ENCODE results near the gene SOCS1. TPM values are rescaled to one million over a fixed set of nuclear protein-coding genes. Genes with fewer than 3 reads are reported as not detected.

SOCS1 gene
- total and polyA plus RNA-seq, 2 donors (not counting 1 experiment from before 2014, with no cell fraction given): 29.7 to 107 TPM

DNA sequence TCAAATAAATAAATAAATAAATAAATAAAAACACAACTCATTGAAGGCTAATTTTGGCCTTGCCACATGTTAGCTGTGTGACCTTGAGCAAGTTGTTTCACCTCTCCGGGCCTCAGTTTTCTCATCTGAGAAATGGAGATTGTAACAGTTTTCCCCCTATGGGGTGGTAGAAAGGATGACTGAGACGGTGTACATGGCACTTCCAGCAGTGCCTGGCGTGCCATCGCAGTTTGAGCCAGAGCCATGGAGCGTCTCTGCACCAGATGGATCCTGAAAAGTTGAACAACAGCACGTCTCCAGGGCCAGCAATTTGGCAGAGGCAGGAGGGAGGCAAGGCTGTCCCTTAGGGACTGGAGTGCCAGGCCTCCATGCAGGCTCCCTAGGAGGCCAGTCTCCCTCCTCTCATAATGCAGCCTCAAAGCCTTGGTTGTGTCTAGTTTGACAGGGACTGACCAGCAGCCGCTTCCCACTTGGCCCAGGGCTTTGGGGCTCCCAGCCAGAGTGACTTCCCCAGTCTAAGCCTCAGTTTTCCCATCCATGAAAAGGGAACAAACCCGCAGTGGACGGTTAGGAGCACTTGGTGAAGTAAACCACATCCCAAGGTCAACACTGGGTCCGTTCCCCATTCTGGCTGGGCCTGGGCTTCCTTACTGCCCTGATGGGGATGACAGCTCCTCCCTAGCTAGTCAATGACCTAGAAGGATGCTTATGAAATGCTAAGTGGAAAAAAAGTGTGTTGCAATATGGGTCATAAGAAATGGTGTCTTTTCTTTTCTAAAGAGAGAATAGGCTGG, 19.3 kb downstream of the SOCS1 start:
- H2AFZ ChIP-seq (ENCODE audit: insufficient read depth, low read depth, low read length, poor library complexity, severe bottlenecking): no peak overlapping the region
- no peaks in the 10 kb centered on the region for H3K36me3 ChIP-seq (replicated peaks in 1 of 2; ENCODE audit: control extremely low read depth in 1 of 2, control insufficient read depth in 1 of 2, extremely low read depth in 1 of 2, insufficient read depth in 2 of 2, low read length in 1 of 2)
- H3K27me3 ChIP-seq (replicated peaks in 1 of 4; ENCODE audit: control extremely low read depth in 1 of 4, control insufficient read depth in 3 of 4, insufficient read depth in 4 of 4, low read length in 3 of 4): no peaks in the 10 kb centered on the region
- no peaks in the 10 kb centered on the region for H4K20me1 ChIP-seq (ENCODE audit: control insufficient read depth, insufficient read depth, low read length, poor library complexity, severe bottlenecking)
- no peaks in the 10 kb centered on the region for H3K79me2 ChIP-seq (ENCODE audit: control insufficient read depth, insufficient read depth, low read length)
- H3K4me3 Mint-ChIP-seq: no peak overlapping the region
- no peak overlapping the region for H3K4me2 ChIP-seq (replicated peaks; ENCODE audit: low read depth, low read length, poor library complexity, severe bottlenecking)
- CTCF ChIA-PET: interaction anchor here (0.6 to 1.3 kb wide), 3 partner anchors 18 to 271 kb away, joined by 3 to 4 read pairs (median 4); no protein-coding TSS in a partner anchor
- no peak overlapping the region for H3K9ac ChIP-seq (ENCODE audit: low read length)
- POLR2A ChIA-PET: no interaction called here
- H3K4me1 ChIP-seq (ENCODE audit: control insufficient read depth in 2 of 2, insufficient read depth in 2 of 2, low read length in 2 of 2): peaks cover 19 to 24% of the 10 kb centered on the region in 2 donors
- no peak overlapping the region for H3K4me3 ChIP-seq (ENCODE audit: control extremely low read depth in 1 of 5, extremely low read depth in 1 of 5, insufficient read depth in 1 of 5, low read depth in 2 of 5, low read length in 4 of 5)
- no peaks in the 10 kb centered on the region for H3K9me3 Mint-ChIP-seq (ENCODE audit: insufficient read depth)
- H3K27ac Mint-ChIP-seq: no peak overlapping the region
- intact Hi-C loops (cut with micrococcal nuclease): no loop called here
- DNase-seq: no peak
- H3K27ac ChIP-seq (ENCODE audit: low read length in 2 of 2): no peak overlapping the region
- no peak for ATAC-seq (ENCODE audit: low read depth)
- no peaks in the 10 kb centered on the region for H3K9me3 ChIP-seq (ENCODE audit: control extremely low read depth in 1 of 3, control insufficient read depth in 2 of 3, insufficient read depth in 1 of 3, low read length in 2 of 3)
- TF ChIP-seq, protein P1, sequence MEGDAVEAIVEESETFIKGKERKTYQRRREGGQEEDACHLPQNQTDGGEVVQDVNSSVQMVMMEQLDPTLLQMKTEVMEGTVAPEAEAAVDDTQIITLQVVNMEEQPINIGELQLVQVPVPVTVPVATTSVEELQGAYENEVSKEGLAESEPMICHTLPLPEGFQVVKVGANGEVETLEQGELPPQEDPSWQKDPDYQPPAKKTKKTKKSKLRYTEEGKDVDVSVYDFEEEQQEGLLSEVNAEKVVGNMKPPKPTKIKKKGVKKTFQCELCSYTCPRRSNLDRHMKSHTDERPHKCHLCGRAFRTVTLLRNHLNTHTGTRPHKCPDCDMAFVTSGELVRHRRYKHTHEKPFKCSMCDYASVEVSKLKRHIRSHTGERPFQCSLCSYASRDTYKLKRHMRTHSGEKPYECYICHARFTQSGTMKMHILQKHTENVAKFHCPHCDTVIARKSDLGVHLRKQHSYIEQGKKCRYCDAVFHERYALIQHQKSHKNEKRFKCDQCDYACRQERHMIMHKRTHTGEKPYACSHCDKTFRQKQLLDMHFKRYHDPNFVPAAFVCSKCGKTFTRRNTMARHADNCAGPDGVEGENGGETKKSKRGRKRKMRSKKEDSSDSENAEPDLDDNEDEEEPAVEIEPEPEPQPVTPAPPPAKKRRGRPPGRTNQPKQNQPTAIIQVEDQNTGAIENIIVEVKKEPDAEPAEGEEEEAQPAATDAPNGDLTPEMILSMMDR (IDR thresholded peaks at IDR 0.05): no peak
- no peak for TF ChIP-seq EZH2 (IDR thresholded peaks at IDR 0.05; ENCODE audit: borderline replicate concordance, insufficient read depth, low read depth, low read length, poor library complexity, severe bottlenecking)
- no peaks in the 10 kb centered on the region for H3K27me3 Mint-ChIP-seq
- WGBS (ENCODE audit: insufficient coverage): 98% methylated on average over 8 of the region's 10 CpGs
- peaks cover 25% of the 10 kb centered on the region for H3K4me1 Mint-ChIP-seq

DNA sequence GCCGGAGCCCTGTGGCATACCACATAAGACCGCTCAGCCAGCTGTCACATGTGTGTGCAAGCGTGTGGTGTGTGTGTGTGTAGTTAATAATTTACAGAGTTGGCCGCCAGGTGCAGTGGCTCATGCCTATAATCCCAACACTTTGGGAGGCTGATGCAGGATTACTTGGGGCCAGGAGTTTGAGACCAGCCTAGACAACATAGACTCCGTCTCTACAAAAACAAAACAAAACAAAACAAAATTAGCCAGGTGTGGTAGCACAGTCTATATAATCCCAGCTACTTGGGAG, 20.4 kb downstream of the SOCS1 start:
- no peak overlapping the region for H3K4me3 ChIP-seq (ENCODE audit: control extremely low read depth in 1 of 5, extremely low read depth in 1 of 5, insufficient read depth in 1 of 5, low read depth in 2 of 5, low read length in 4 of 5)
- H3K9me3 ChIP-seq (ENCODE audit: control extremely low read depth in 1 of 3, control insufficient read depth in 2 of 3, insufficient read depth in 1 of 3, low read length in 2 of 3): no peaks in the 10 kb centered on the region
- H3K4me3 Mint-ChIP-seq: no peak overlapping the region
- ChIA-PET CTCF (interaction anchor here (1.3 kb wide), 1 partner anchor 19 kb away, joined by 3 read pairs; no protein-coding TSS in a partner anchor), POLR2A (interaction anchor here (0.6 kb wide), 1 partner anchor 9 kb away, joined by 4 read pairs; no protein-coding TSS in a partner anchor)
- no peak for TF ChIP-seq EZH2 (IDR thresholded peaks at IDR 0.05; ENCODE audit: borderline replicate concordance, insufficient read depth, low read depth, low read length, poor library complexity, severe bottlenecking)
- TF ChIP-seq, protein P1 (IDR thresholded peaks at IDR 0.05): no peak
- H3K9ac ChIP-seq (ENCODE audit: low read length): no peak overlapping the region
- H4K20me1 ChIP-seq (ENCODE audit: control insufficient read depth, insufficient read depth, low read length, poor library complexity, severe bottlenecking): no peaks in the 10 kb centered on the region
- no peaks in the 10 kb centered on the region for H3K27me3 ChIP-seq (replicated peaks in 1 of 4; ENCODE audit: control extremely low read depth in 1 of 4, control insufficient read depth in 3 of 4, insufficient read depth in 4 of 4, low read length in 3 of 4)
- peaks cover 30% of the 10 kb centered on the region for H3K4me1 Mint-ChIP-seq
- H3K4me2 ChIP-seq (replicated peaks; ENCODE audit: low read depth, low read length, poor library complexity, severe bottlenecking): no peak overlapping the region
- no peaks in the 10 kb centered on the region for H3K27me3 Mint-ChIP-seq
- H3K4me1 ChIP-seq (ENCODE audit: control insufficient read depth in 2 of 2, insufficient read depth in 2 of 2, low read length in 2 of 2): peaks cover 18 to 21% of the 10 kb centered on the region in 2 donors
- ATAC-seq (ENCODE audit: low read depth) (no peak), DNase-seq (no peak)
- H3K9me3 Mint-ChIP-seq (ENCODE audit: insufficient read depth): no peaks in the 10 kb centered on the region
- H3K27ac ChIP-seq (ENCODE audit: low read length in 2 of 2): no peak overlapping the region
- no peak overlapping the region for H3K27ac Mint-ChIP-seq
- no peak overlapping the region for H2AFZ ChIP-seq (ENCODE audit: insufficient read depth, low read depth, low read length, poor library complexity, severe bottlenecking)
- intact Hi-C loops (cut with micrococcal nuclease): no loop called here
- H3K36me3 ChIP-seq (replicated peaks in 1 of 2; ENCODE audit: control extremely low read depth in 1 of 2, control insufficient read depth in 1 of 2, extremely low read depth in 1 of 2, insufficient read depth in 2 of 2, low read length in 1 of 2): no peaks in the 10 kb centered on the region
- WGBS (ENCODE audit: insufficient coverage): 21% methylated on average over 3 of the region's 5 CpGs
- H3K79me2 ChIP-seq (ENCODE audit: control insufficient read depth, insufficient read depth, low read length): no peaks in the 10 kb centered on the region

Data from B cell (primary cell).